MM.1S (cell line): Measurements from ENCODE around the gene HORMAD2.
A peak's percentile ranks its signal among the peaks of the same experiment; 100 is the strongest.

Experiments
- DNase-seq: peaks from one replicate; pipeline ENCODE4 v3.0.0-alpha.2; 2015
- H2AFZ ChIP-seq: fragments of 300-600 bp; sonication (generic); 2 replicates; pipeline ENCODE4 v1.6.0; 2016; ENCODE audit warnings: antibody characterized with exemption, low read length
- H3F3A ChIP-seq: fragments of 300-600 bp; sonication (generic); 2 replicates; pipeline ENCODE4 v1.6.1; 2016; ENCODE audit warnings: mild to moderate bottlenecking, antibody characterized with exemption, low read length, moderate library complexity, mixed read lengths; ENCODE audit not compliant: insufficient read depth
- H3K27ac ChIP-seq: fragments of 300-600 bp; sonication (generic); 2 replicates; pipeline ENCODE4 v1.5.1; 2016; ENCODE audit warnings: mild to moderate bottlenecking, low read length
- H3K27me3 ChIP-seq: fragments of 300-600 bp; sonication (generic); replicated peaks from 2 replicates; pipeline ENCODE4 v1.6.0; 2016; ENCODE audit warnings: low read length; ENCODE audit not compliant: insufficient read depth
- H3K36me3 ChIP-seq: fragments of 300-600 bp; sonication (generic); replicated peaks from 2 replicates; pipeline ENCODE4 v1.6.1; 2016; ENCODE audit warnings: mild to moderate bottlenecking, low read length, mixed read lengths; ENCODE audit not compliant: insufficient read depth
- H3K4me1 ChIP-seq: fragments of 300-600 bp; sonication (generic); 2 replicates; pipeline ENCODE4 v1.6.1; 2016; ENCODE audit warnings: low read length, mixed read lengths
- H3K4me2 ChIP-seq: fragments of 300-600 bp; sonication (generic); 2 replicates; pipeline ENCODE4 v1.6.0; 2016; ENCODE audit warnings: low read depth, low read length
- H3K4me3 ChIP-seq: fragments of 300-600 bp; sonication (generic); 2 replicates; pipeline ENCODE4 v1.5.1; 2016; ENCODE audit warnings: low read length, mixed read lengths
- H3K79me2 ChIP-seq: fragments of 300-600 bp; sonication (generic); 2 replicates; pipeline ENCODE4 v1.6.1; 2016; ENCODE audit warnings: mixed run types, low read length, mixed read lengths
- H3K9ac ChIP-seq: fragments of 300-600 bp; sonication (generic); 2 replicates; pipeline ENCODE4 v1.6.1; 2016; ENCODE audit warnings: low read length, mixed read lengths
- H3K9me2 ChIP-seq: fragments of 300-600 bp; sonication (generic); replicated peaks from 2 replicates; pipeline ENCODE4 v1.6.1; 2016; ENCODE audit warnings: mild to moderate bottlenecking, low read length, mixed read lengths; ENCODE audit not compliant: insufficient read depth
- H3K9me3 ChIP-seq: fragments of 300-600 bp; sonication (generic); replicated peaks from 2 replicates; pipeline ENCODE4 v1.6.1; 2016; ENCODE audit warnings: mild to moderate bottlenecking, low read length, mixed read lengths; ENCODE audit not compliant: insufficient read depth
- H4K20me1 ChIP-seq: fragments of 300-600 bp; sonication (generic); 2 replicates; pipeline ENCODE4 v1.6.1; 2016; ENCODE audit warnings: mild to moderate bottlenecking, low read length, moderate library complexity, mixed read lengths; ENCODE audit not compliant: insufficient read depth
- CTCF ChIP-seq: fragments of 300-600 bp; sonication (generic); IDR thresholded peaks from 2 replicates; pipeline ENCODE4 v1.5.1; 2016; ENCODE audit warnings: antibody characterized with exemption, low read length, mixed read lengths
- EZH2 ChIP-seq: fragments of 300-600 bp; sonication (generic); optimal IDR thresholded peaks from 2 replicates; pipeline ENCODE3; 2017; ENCODE audit warnings: low read depth, mild to moderate bottlenecking, antibody characterized with exemption, low read length, mixed read lengths
- EZH2phosphoT487 ChIP-seq: fragments of 300-600 bp; sonication (generic); IDR thresholded peaks from 2 replicates; pipeline ENCODE4 v1.6.1; 2018; ENCODE audit warnings: antibody characterized with exemption, low read length

HORMAD2 gene

DNA sequence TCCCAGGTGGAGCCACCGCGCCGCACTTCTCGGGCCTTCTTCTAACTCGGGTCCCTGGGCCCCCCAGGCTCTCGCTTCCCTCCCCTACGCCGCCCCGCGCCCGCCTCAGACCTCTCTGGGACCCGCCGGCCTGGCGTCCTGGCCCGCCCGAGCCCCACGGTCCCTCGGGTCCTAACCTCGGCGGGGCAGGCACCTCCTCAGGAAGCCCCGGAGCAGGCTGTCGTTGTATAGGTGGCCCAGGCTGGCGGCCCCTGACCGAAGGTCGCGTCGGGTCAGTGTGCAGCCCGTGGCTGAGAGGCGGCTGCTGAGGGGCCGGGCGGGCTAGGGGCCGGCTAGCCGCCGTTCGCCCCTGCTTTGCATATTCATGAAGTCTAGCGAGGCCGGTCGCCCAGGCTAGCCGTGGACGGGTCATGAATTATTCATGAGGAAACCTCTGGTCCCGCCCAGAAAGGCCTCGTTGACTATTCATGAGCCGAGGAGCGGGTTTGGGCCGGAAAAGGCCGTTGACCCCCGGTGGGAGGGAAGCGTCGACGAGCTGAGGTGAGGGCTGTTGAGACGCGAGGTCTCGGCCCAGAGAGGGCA is at the start of gene HORMAD2:
HORMAD2 (plus strand) TSS at position 513 of the 582 bp plus-strand sequence. CDS start 13,489 bp downstream, outside the sequence.
- Histone ChIP-seq H3K4me3 (peak within 1 kb of the TSS; percentile 48), H3F3A (no peaks in the 10 kb centered on the region), H3K9me2 (no peaks in the 10 kb centered on the region), H2AFZ (peak within 1 kb of the TSS; percentile 54), H3K4me1 (no peaks in the 10 kb centered on the region), H3K79me2 (no peaks in the 10 kb centered on the region), H3K4me2 (peak within 1 kb of the TSS; percentile 53), H3K27me3 (no peaks in the 10 kb centered on the region), H3K9me3 (no peaks in the 10 kb centered on the region), H3K9ac (no peak within 1 kb of the TSS), H4K20me1 (no peaks in the 10 kb centered on the region), H3K36me3 (no peaks in the 10 kb centered on the region), H3K27ac (no peak within 1 kb of the TSS)
- TF ChIP-seq EZH2 (no peak), CTCF (no peak), EZH2phosphoT487 (no peak)
- peak; percentile 14 for DNase-seq

GRCh38 chr22:30031328-30031727 is 48.9 kb upstream of the HORMAD2 start:
- Histone ChIP-seq H3K9ac (no peak overlapping the region), H3F3A (no peaks in the 10 kb centered on the region), H3K79me2 (no peaks in the 10 kb centered on the region), H3K9me3 (no peaks in the 10 kb centered on the region), H3K4me3 (no peak overlapping the region), H3K36me3 (no peaks in the 10 kb centered on the region), H3K4me2 (no peak overlapping the region), H3K27me3 (no peaks in the 10 kb centered on the region), H3K27ac (no peak overlapping the region), H3K9me2 (no peaks in the 10 kb centered on the region), H3K4me1 (no peaks in the 10 kb centered on the region), H4K20me1 (no peaks in the 10 kb centered on the region), H2AFZ (no peak overlapping the region)
- TF ChIP-seq EZH2phosphoT487: no peak
- no peak for TF ChIP-seq CTCF
- no peak for TF ChIP-seq EZH2
- DNase-seq: no peak

- H3K79me2 ChIP-seq: no peaks in the 10 kb centered on the region
- no peaks in the 10 kb centered on the region for H4K20me1 ChIP-seq
- H3K9me3 ChIP-seq: no peaks in the 10 kb centered on the region
- H3F3A ChIP-seq: no peaks in the 10 kb centered on the region
- H3K36me3 ChIP-seq: no peaks in the 10 kb centered on the region
- no peaks in the 10 kb centered on the region for H3K27me3 ChIP-seq
- no peak overlapping the region for H3K9ac ChIP-seq
- no peak overlapping the region for H3K4me2 ChIP-seq
- TF ChIP-seq EZH2phosphoT487 (no peak), EZH2 (no peak), CTCF (no peak)
- H3K9me2 ChIP-seq: no peaks in the 10 kb centered on the region
- DNase-seq: no peak
- no peak overlapping the region for H3K4me3 ChIP-seq
- H3K4me1 ChIP-seq: no peaks in the 10 kb centered on the region
- H2AFZ ChIP-seq: no peak overlapping the region
- H3K27ac ChIP-seq: no peak overlapping the region
Measured at GRCh38 chr22:30031764-30032455, 48.4 kb upstream of the HORMAD2 start.
